Measurements from ENCODE around the gene CMTM4. TPM values are rescaled to one million over a fixed set of nuclear protein-coding genes. Genes with fewer than 3 reads are reported as not detected.

CMTM4 gene
- total and polyA plus RNA-seq, 2 donors (not counting 1 experiment from before 2014, with no cell fraction given): 0.06 to 0.59 TPM

GRCh38 chr16:66623755-66624154, 72.8 kb downstream of the CMTM4 start:
- Histone ChIP-seq H3K4me3 (ENCODE audit: control extremely low read depth in 1 of 5, extremely low read depth in 1 of 5, insufficient read depth in 1 of 5, low read depth in 2 of 5, low read length in 4 of 5) (no peak overlapping the region), H3K4me2 (replicated peaks; ENCODE audit: low read depth, low read length, poor library complexity, severe bottlenecking) (no peak overlapping the region), H2AFZ (ENCODE audit: insufficient read depth, low read depth, low read length, poor library complexity, severe bottlenecking) (no peak overlapping the region), H3K27ac (ENCODE audit: low read length in 2 of 2) (no peak overlapping the region), H4K20me1 (ENCODE audit: control insufficient read depth, insufficient read depth, low read length, poor library complexity, severe bottlenecking) (no peaks in the 10 kb centered on the region), H3K9ac (ENCODE audit: low read length) (no peak overlapping the region), H3K36me3 (replicated peaks in 1 of 2; ENCODE audit: control extremely low read depth in 1 of 2, control insufficient read depth in 1 of 2, extremely low read depth in 1 of 2, insufficient read depth in 2 of 2, low read length in 1 of 2) (no peaks in the 10 kb centered on the region), H3K4me1 (ENCODE audit: control insufficient read depth in 2 of 2, insufficient read depth in 2 of 2, low read length in 2 of 2) (no peaks in the 10 kb centered on the region), H3K27me3 (replicated peaks in 1 of 4; ENCODE audit: control extremely low read depth in 1 of 4, control insufficient read depth in 3 of 4, insufficient read depth in 4 of 4, low read length in 3 of 4) (peaks cover 0 to 9% (median 5%) of the 10 kb centered on the region in 4 experiments), H3K79me2 (ENCODE audit: control insufficient read depth, insufficient read depth, low read length) (no peaks in the 10 kb centered on the region), H3K9me3 (ENCODE audit: control extremely low read depth in 1 of 3, control insufficient read depth in 2 of 3, insufficient read depth in 1 of 3, low read length in 2 of 3) (no peaks in the 10 kb centered on the region)
- Mint-ChIP-seq H3K4me3 (no peak overlapping the region), H3K9me3 (ENCODE audit: insufficient read depth) (no peaks in the 10 kb centered on the region), H3K27me3 (peaks cover 35% of the 10 kb centered on the region), H3K27ac (no peak overlapping the region), H3K4me1 (no peaks in the 10 kb centered on the region)
- intact Hi-C loops (cut with micrococcal nuclease): no loop called here
- ChIA-PET CTCF (interaction anchor here (1.0 to 1.5 kb wide), 2 partner anchors 16 to 27 kb away, joined by 3 to 6 read pairs; no protein-coding TSS in a partner anchor), POLR2A (no interaction called here)
- ATAC-seq (ENCODE audit: low read depth): no peak
- TF ChIP-seq, protein P1, sequence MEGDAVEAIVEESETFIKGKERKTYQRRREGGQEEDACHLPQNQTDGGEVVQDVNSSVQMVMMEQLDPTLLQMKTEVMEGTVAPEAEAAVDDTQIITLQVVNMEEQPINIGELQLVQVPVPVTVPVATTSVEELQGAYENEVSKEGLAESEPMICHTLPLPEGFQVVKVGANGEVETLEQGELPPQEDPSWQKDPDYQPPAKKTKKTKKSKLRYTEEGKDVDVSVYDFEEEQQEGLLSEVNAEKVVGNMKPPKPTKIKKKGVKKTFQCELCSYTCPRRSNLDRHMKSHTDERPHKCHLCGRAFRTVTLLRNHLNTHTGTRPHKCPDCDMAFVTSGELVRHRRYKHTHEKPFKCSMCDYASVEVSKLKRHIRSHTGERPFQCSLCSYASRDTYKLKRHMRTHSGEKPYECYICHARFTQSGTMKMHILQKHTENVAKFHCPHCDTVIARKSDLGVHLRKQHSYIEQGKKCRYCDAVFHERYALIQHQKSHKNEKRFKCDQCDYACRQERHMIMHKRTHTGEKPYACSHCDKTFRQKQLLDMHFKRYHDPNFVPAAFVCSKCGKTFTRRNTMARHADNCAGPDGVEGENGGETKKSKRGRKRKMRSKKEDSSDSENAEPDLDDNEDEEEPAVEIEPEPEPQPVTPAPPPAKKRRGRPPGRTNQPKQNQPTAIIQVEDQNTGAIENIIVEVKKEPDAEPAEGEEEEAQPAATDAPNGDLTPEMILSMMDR (IDR thresholded peaks at IDR 0.05): no peak
- no peak for TF ChIP-seq EZH2 (IDR thresholded peaks at IDR 0.05; ENCODE audit: borderline replicate concordance, insufficient read depth, low read depth, low read length, poor library complexity, severe bottlenecking)
- no peak for DNase-seq
- WGBS (ENCODE audit: insufficient coverage): 100% methylated on average over 1 of the region's 3 CpGs

GRCh38 chr16:66622863-66623262, 73.7 kb downstream of the CMTM4 start:
- no peaks in the 10 kb centered on the region for H3K9me3 Mint-ChIP-seq (ENCODE audit: insufficient read depth)
- peaks cover 40% of the 10 kb centered on the region for H3K27me3 Mint-ChIP-seq
- Histone ChIP-seq H3K36me3 (replicated peaks in 1 of 2; ENCODE audit: control extremely low read depth in 1 of 2, control insufficient read depth in 1 of 2, extremely low read depth in 1 of 2, insufficient read depth in 2 of 2, low read length in 1 of 2) (no peaks in the 10 kb centered on the region), H3K9me3 (ENCODE audit: control extremely low read depth in 1 of 3, control insufficient read depth in 2 of 3, insufficient read depth in 1 of 3, low read length in 2 of 3) (no peaks in the 10 kb centered on the region), H3K9ac (ENCODE audit: low read length) (no peak overlapping the region), H3K27me3 (replicated peaks in 1 of 4; ENCODE audit: control extremely low read depth in 1 of 4, control insufficient read depth in 3 of 4, insufficient read depth in 4 of 4, low read length in 3 of 4) (peaks cover 0 to 9% (median 5%) of the 10 kb centered on the region in 4 experiments), H3K4me3 (ENCODE audit: control extremely low read depth in 1 of 5, extremely low read depth in 1 of 5, insufficient read depth in 1 of 5, low read depth in 2 of 5, low read length in 4 of 5) (no peak overlapping the region), H3K4me2 (replicated peaks; ENCODE audit: low read depth, low read length, poor library complexity, severe bottlenecking) (no peak overlapping the region), H3K79me2 (ENCODE audit: control insufficient read depth, insufficient read depth, low read length) (no peaks in the 10 kb centered on the region), H4K20me1 (ENCODE audit: control insufficient read depth, insufficient read depth, low read length, poor library complexity, severe bottlenecking) (no peaks in the 10 kb centered on the region), H2AFZ (ENCODE audit: insufficient read depth, low read depth, low read length, poor library complexity, severe bottlenecking) (no peak overlapping the region), H3K4me1 (ENCODE audit: control insufficient read depth in 2 of 2, insufficient read depth in 2 of 2, low read length in 2 of 2) (no peaks in the 10 kb centered on the region), H3K27ac (ENCODE audit: low read length in 2 of 2) (no peak overlapping the region)
- 79% methylated on average over 3 of the region's 3 CpGs for WGBS (ENCODE audit: insufficient coverage)
- no peaks in the 10 kb centered on the region for H3K4me1 Mint-ChIP-seq
- POLR2A ChIA-PET: no interaction called here
- CTCF ChIA-PET: interaction anchor here (0.9 kb wide), 1 partner anchor 28 kb away, joined by 3 read pairs; no protein-coding TSS in a partner anchor
- intact Hi-C loops (cut with micrococcal nuclease): no loop called here
- DNase-seq: no peak
- ATAC-seq (ENCODE audit: low read depth): no peak
- TF ChIP-seq EZH2 (IDR thresholded peaks at IDR 0.05; ENCODE audit: borderline replicate concordance, insufficient read depth, low read depth, low read length, poor library complexity, severe bottlenecking): no peak
- TF ChIP-seq, protein P1 (IDR thresholded peaks at IDR 0.05): no peak
- no peak overlapping the region for H3K4me3 Mint-ChIP-seq
- H3K27ac Mint-ChIP-seq: no peak overlapping the region

Measured in B cell (primary cell).